Glomerular visceral epithelial cell (primary cell): Measurements from ENCODE around the gene PLA2G15.

Experiments used
- DNase-seq: peaks from one replicate; pipeline ENCODE4 v3.0.0-alpha.2; 2016; ENCODE audit errors: extremely low spot score

PLA2G15 gene

DNA sequence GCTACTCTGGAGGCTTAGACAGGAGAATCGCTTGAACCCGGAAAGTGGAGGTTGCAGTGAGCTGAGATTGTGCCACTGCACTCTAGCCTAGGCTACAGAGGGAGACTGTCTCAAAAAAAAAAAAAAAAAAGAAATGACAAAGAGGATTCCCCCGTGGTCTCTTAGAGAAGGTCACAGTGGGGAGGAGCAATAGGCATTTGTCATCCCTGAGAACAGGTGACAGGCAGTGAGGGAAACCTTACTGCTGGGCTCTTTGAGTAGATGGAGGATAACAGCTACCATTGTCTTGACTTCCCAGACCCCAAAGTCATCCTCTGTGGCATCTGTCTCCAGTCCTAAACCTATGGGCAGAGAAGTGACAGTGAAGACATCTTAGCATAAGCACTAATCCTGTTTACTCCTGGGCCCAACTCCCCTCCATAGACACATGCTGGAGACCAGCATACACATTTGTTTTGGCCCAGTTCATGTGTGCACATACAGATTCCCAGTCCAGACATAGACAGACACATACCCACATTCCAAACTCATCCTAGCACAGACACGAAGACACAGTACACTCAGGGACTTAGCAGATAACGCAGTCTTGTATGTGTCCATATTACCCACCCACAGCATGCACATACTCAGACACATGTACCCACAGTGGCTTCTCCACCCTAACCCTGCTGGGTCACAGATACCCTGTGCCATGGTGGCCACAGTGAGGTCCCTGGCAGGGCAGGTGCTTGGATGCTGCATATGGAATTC is 11.9 kb upstream of the PLA2G15 start:
- DNase-seq: no peak

- no peak for DNase-seq
Measured at GRCh38 chr16:68233835-68234187, 11.4 kb upstream of the PLA2G15 start.

DNA sequence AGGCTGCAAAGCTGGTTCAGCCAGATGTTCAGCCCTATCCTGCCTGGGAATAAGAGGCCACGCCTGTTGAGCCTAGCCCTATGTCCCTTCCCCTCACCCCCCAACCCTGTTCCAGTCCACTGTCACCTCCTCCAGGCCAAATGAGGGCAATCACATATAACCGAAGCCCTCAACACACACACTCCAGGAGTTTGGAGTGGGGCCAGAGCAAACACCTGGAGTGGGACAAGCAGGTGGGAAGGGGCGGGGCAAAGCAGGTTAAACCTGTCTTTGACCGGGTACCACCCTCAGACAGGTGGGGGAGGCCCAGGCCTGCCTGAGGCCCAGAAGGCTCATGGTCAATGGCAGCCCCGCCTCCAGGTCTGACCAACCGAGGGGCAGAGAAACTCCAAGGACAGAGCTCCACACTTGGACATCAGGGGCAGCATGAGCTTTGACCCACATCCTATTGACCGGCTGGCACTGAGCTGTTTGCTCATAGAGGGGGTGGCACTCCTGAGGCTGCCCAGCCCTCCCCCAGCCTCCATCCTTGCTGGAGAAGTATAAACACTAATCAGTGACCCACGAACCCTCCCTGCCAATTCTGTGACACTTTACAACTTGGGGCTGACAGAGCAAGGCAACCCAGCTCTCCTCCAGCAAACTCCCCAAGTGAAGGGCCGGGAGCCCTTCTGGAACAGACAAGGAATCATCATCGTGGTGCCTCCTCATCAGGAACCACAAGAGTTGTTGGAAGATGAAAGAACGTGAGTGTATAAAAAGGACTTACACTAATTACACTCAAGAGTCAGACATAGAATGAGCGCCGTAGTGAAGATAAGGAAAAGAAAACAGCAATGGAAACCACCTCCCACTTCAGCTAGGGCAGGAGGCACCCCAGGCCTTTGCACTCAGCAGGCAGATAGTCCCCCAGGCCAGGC is 10.7 kb upstream of the PLA2G15 start:
- DNase-seq: no peak

DNA sequence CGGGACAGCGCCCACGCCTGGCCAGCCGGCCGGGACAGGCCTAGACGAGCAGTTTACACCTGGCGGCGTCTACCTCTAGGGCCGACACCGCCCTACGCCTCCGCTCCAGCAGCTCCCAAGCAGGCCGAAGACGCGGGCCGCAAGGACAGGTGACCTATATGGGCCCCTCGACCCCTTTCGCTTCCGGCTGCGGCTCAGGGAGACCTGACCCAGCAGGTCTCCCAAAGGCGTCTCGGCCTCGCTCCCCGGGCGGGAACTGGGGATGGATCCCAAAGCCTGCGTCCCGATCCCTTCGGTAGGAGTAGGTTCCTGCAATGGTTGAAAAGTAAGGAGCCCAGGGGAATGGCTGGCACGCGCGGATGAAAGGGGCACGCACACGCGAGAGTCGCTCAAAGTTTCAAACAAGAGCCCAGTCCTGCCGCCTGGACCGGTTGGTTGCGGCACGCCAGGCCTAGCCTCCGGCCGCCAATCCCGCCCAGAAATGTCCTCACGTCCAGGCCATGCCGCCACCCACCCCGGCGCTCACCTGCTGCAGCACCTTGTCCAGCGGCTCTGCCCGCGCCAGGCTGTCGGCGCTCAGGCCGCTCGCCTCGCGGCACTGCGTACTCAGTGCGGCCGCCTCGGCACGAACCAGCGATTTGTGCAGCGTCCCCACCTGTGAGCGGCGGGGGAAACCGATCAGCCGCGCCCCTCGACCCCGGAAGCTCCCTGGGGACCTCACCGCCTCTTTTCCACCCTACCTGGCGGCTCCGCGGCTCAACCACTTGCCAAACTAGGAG is 9.9 kb upstream of the PLA2G15 start:
- DNase-seq: no peak

DNA sequence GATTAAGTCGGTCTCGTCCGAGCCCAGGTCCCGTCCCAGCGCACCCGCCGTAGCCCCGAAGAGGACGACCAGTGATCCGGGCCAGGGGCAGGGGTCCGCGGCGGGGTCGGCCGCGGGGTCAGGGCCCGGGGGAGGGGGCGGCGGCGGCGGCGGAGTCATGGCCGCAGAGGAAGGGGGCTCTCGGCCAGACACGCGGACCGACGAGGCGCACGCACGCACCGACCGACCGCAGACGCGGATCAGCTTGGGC is 9.4 kb upstream of the PLA2G15 start, which contains the start of gene ESRP2:
TSS of gene ESRP2 (minus strand) at position 241 of the 250 bp plus-strand sequence. CDS start at position 159, 82 bp downstream.
- no peak for DNase-seq

DNA sequence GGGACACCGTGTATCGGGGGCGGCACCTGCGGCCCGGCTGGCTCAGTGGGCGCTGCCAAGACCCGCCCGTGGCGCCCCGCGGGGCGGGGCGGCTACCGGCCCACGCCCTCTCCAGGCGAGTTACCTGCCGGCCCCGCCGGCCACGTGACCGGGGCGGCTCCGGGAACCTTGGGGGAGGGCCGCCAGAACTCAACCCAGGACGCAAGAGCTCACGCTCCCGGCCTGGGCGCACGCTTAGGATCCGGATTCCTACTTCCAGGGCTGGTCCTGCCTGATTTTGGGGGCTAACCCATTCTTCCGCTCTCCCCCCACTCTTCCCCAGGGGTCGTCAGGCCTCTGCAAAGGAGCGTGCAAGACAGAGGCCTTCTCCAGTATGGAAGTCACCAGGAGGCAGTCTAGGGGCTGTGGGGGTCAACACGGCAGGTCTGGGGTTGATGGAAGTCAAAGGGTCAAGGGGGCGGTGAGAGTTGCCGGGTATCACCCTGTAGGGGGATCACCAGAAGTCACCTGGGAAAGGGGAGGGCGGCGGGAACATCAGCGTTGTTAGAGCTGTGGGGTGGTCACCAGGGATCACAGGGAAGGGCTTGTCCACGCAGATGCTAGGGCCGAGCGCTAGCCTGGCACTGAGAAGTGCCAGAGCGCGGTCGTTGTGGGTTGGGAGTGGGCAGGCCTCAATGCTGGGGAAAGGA is 8.9 kb upstream of the PLA2G15 start:
- peak; percentile 42 for DNase-seq

DNA sequence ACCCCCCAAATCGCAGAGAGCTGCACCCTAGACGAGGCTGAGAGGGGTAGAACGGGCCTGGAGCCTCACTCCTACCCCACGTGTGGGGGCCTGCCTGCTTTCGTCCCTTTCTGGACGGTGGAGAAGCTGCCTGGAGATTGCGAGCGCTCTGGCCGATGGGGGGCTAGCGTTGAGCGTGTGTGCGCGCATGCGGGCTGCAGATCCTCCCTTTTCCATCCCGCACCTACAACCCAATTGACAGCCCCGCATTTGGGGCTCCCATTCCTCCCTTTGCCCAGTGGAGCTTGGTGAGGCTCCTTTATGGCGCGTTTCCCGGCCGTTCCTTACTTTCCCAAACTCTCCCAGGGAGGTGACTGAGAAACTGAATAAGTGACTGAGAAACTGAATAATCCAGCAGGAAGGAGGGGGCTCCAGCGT is 8.3 kb upstream of the PLA2G15 start:
- no peak for DNase-seq

DNA sequence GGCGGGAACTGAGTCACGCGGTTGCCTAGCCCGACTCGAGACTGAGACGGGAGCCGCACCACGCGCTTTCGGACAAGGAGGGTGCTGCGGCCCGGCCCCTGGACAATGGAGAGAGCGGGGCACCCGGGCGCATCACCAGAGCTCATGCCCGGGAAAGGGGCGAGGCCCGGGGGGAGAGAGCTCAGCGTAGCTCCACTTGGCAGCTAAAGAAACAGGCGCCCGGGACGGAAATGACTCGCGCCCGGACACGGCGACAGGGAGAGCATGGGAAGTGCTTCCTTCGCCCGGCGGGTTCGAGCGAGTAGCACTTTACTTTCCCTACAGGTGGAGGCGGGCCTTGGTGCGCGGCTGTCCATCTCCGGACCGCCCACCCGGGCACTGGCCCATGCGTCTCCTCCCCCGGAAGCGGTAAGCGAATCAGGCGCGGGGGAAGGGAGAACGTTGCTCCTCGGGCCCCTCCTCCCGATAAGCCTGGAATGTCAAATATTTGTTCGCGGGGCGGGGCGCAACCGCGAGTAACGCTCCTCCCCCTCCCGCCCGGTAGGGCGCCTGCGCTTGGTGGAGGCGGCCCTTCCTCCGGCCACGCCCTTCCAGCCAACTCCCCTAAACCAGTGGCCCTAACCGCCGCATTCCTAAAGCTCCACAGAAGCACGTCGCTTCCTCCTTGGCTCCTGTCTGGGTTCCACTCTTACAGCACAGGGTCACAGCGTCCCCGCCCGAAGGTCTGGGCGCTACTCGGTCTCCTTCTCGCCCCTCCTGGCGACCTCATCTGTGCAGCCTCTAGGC is 7.7 kb upstream of the PLA2G15 start:
- peak; percentile 98 for DNase-seq

GRCh38 chr16:68238029-68238345 is 7.2 kb upstream of the PLA2G15 start:
- DNase-seq: no peak

GRCh38 chr16:68242085-68242484 is 3.1 kb upstream of the PLA2G15 start:
- no peak for DNase-seq

- DNase-seq: no peak
Measured at GRCh38 chr16:68242926-68243858, 2.0 kb upstream of the PLA2G15 start.

GRCh38 chr16:68244481-68244902 is 681 bp upstream of the PLA2G15 start:
- no peak for DNase-seq

- DNase-seq: no peak
Measured at GRCh38 chr16:68246121-68246520, 948 bp downstream of the PLA2G15 start.

- DNase-seq: no peak
Measured at GRCh38 chr16:68246666-68247065, 1.5 kb downstream of the PLA2G15 start.

GRCh38 chr16:68247400-68247799 is 2.2 kb downstream of the PLA2G15 start:
- DNase-seq: no peak

- DNase-seq: no peak
Measured at GRCh38 chr16:68247932-68248331, 2.8 kb downstream of the PLA2G15 start.

GRCh38 chr16:68249371-68249770 is 4.2 kb downstream of the PLA2G15 start:
- DNase-seq: no peak

DNA sequence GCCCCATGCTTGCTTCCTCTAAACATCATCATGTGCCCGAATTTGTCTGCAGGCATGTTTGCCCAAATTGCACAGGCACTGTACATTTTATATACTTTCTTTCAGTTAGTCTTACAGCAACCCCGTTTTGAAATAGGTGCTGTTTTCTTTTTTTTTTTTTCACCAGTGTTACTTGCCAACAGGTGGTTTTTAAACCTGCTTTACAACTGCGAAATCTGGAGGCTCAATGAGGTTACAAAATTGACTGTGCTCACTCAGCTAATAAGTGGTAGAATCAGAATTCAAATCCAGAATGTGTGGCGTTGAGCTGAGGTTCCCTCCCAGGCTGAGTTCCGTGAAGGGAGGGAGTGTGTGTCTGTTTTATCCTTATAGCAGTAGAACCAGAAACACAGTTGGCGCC is 5.8 kb downstream of the PLA2G15 start:
- no peak for DNase-seq

GRCh38 chr16:68251832-68252231 is 6.7 kb downstream of the PLA2G15 start:
- DNase-seq: no peak

DNA sequence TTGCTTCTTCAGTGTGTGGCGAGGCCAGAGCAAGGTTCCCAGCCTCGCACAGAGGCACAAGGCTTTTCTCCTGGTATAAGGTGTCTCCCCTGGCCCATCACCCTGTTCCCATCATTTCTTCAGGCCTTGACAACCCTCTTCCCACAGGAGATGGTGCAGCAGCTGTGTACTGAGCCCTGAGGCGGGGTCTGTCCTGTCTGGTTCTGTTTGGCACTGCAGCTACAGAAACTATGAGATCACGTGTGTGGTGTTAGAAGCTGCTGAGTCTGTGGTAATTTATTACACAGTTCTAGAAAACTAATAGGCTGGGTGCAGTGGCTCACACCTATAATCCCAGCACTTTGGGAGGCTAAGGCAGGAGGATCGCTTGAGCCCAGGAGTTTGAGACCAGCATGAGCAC is 7.2 kb downstream of the PLA2G15 start:
- no peak for DNase-seq
